Left ventricle myocardium inferior (tissue), 1 donor: Measurements from ENCODE around the gene PEMT. TPM values are rescaled to one million over a fixed set of nuclear protein-coding genes. Genes with fewer than 3 reads are reported as not detected.
A peak's percentile ranks its signal among the peaks of the same experiment; 100 is the strongest.
"Not testable (repeated sequence)": the region's sequence is repeated elsewhere in the genome, so short reads cannot be mapped to it uniquely, and the experiment has no call there.

Experiments
- DNase-seq: peaks from one replicate; pipeline ENCODE4 v3.0.0-alpha.2; 2020
- H3K27ac ChIP-seq: fragments of 200-600 bp; replicated peaks from 2 replicates; pipeline ENCODE4 v1.8.0; 2021
- H3K27me3 ChIP-seq: fragments of 200-600 bp; 2 replicates; pipeline ENCODE4 v1.8.0; 2021; ENCODE audit warnings: low read depth
- H3K36me3 ChIP-seq: fragments of 200-600 bp; 2 replicates; pipeline ENCODE4 v1.8.0; 2021
- H3K4me1 ChIP-seq: fragments of 200-600 bp; 2 replicates; pipeline ENCODE4 v1.8.0; 2021
- H3K4me3 ChIP-seq: fragments of 200-600 bp; 2 replicates; pipeline ENCODE4 v1.8.0; 2021; ENCODE audit warnings: mild to moderate bottlenecking, moderate library complexity
- H3K9me3 ChIP-seq: fragments of 200-600 bp; replicated peaks from 2 replicates; pipeline ENCODE4 v1.8.0; 2021
- CTCF ChIP-seq: fragments of 200-600 bp; IDR thresholded peaks from 2 replicates; pipeline ENCODE4 v1.8.0; 2021; ENCODE audit warnings: antibody characterized with exemption, mild to moderate bottlenecking, borderline replicate concordance
- intact Hi-C: fragments of 100-400 bp; cut with micrococcal nuclease; formaldehyde crosslinking; loops from one replicate; pipeline ENCODE4 v1.11.0; 2022
- long read RNA-seq: library from polyadenylated mRNA; unstranded; transcript quantifications from one replicate; pipeline ENCODE4 v2.0.0, GENCODE V29; 2021
- total RNA-seq: library from RNA; stranded (reverse); fragmentation: NEBNext Ultra II Directional; extraction: Animal tissue kit (Norgen Biotek cat#: 25700); gene quantifications from one replicate; pipeline ENCODE4 v1.2.1, GENCODE V29; 2021
- donor health status: DM: no; HTN: yes; CAD: no; lungs with severe emphysema.

PEMT gene
- total RNA-seq: 18.8 TPM
- long read RNA-seq, transcript PEMT-201 (7 exons, 1,013 nt): major isoform, 18 of 24 reads
- long read RNA-seq, partial matches to known transcripts: 1 of 24 reads
- long read RNA-seq, other reads (novel, unspliced or antisense): 5 of 24 reads

- H3K27me3 ChIP-seq: no peaks in the 10 kb centered on the region
- H3K4me3 ChIP-seq: peak within 1 kb of the TSS; percentile 98
- TF ChIP-seq CTCF: no peak
- H3K9me3 ChIP-seq: no peaks in the 10 kb centered on the region
- peak within 1 kb of the TSS; percentile 90 for H3K27ac ChIP-seq
- no peaks in the 10 kb centered on the region for H3K36me3 ChIP-seq
- DNase-seq: peak; percentile 96
- intact Hi-C loops: no loop called here
- peaks cover 34% of the 10 kb centered on the region for H3K4me1 ChIP-seq
Measured at GRCh38 chr17:17591355-17592298, at the start of gene PEMT. Gene PEMT, minus strand, starts transcription at chr17:17591708. Its CDS starts 82 bp downstream, at chr17:17591626.

GRCh38 chr17:17639661-17640270 lies 48.3 kb upstream of the PEMT start:
- not testable (repeated sequence) for DNase-seq, H3K9me3 ChIP-seq, H3K27ac ChIP-seq, H3K4me1 ChIP-seq, H3K27me3 ChIP-seq, H3K4me3 ChIP-seq, H3K36me3 ChIP-seq
- intact Hi-C loops: loop anchor here (10.0 kb wide), 1 partner anchor 285 kb away; no protein-coding TSS in a partner anchor

- no peak for TF ChIP-seq CTCF
- no peak for DNase-seq
Measured at GRCh38 chr17:17638467-17638866, 47.0 kb upstream of the PEMT start.

GRCh38 chr17:17636272-17636885 lies 44.9 kb upstream of the PEMT start:
- Histone ChIP-seq H3K4me3 (no peak overlapping the region), H3K27me3 (peaks cover 6% of the 10 kb centered on the region), H3K4me1 (no peaks in the 10 kb centered on the region), H3K9me3 (no peaks in the 10 kb centered on the region), H3K27ac (no peak overlapping the region), H3K36me3 (no peaks in the 10 kb centered on the region)
- DNase-seq: no peak
- TF ChIP-seq CTCF: no peak
- intact Hi-C loops: no loop called here

More at GRCh38 chr17:17638467-17638866, 47.0 kb upstream of the PEMT start:
- no peak overlapping the region for H3K27ac ChIP-seq
- no peaks in the 10 kb centered on the region for H3K9me3 ChIP-seq
- intact Hi-C loops: no loop called here
- no peak overlapping the region for H3K4me3 ChIP-seq
- H3K4me1 ChIP-seq: peaks cover 2% of the 10 kb centered on the region
- H3K27me3 ChIP-seq: peaks cover 6% of the 10 kb centered on the region
- no peaks in the 10 kb centered on the region for H3K36me3 ChIP-seq

- H3K9me3 ChIP-seq, H3K4me1 ChIP-seq, intact Hi-C loops, H3K4me3 ChIP-seq, H3K27me3 ChIP-seq, H3K36me3 ChIP-seq, DNase-seq, H3K27ac ChIP-seq: not testable (repeated sequence)
Measured at GRCh38 chr17:17635537-17636271, 44.2 kb upstream of the PEMT start.

GRCh38 chr17:17635126-17635525 lies 43.6 kb upstream of the PEMT start:
- Histone ChIP-seq H3K27ac (no peak overlapping the region), H3K4me3 (no peak overlapping the region), H3K9me3 (no peaks in the 10 kb centered on the region), H3K4me1 (no peaks in the 10 kb centered on the region), H3K27me3 (peaks cover 6% of the 10 kb centered on the region), H3K36me3 (no peaks in the 10 kb centered on the region)
- DNase-seq: no peak
- intact Hi-C loops: no loop called here
- no peak for TF ChIP-seq CTCF
